ENCODE results near the gene OGA.

GRCh38 chr10:101826852-101827434 is 8.7 kb upstream of the OGA start:
- TF ChIP-seq POU2F2 (IDR thresholded peaks at IDR 0.05; ENCODE audit: low read depth, low read length) (no peak), POLR2A (IDR thresholded peaks at IDR 0.05; ENCODE audit: low read depth, low read length) (no peak), POLR2AphosphoS5 (IDR thresholded peaks at IDR 0.05; ENCODE audit: low read depth, low read length) (no peak), TAF1 (IDR thresholded peaks at IDR 0.05; ENCODE audit: low read depth, low read length) (no peak), SPI1 (IDR thresholded peaks at IDR 0.05; ENCODE audit: low read depth, low read length) (no peak)

Measured in GM12891 (cell line).